HepG2 (cell line): ENCODE data around the gene SNRNP25. TPM values are rescaled to one million over a fixed set of nuclear protein-coding genes. Genes with fewer than 3 reads are reported as not detected.

ENCODE experiments used
- EED ChIP-seq: sonication (generic); formaldehyde crosslinking; IDR thresholded peaks from 2 replicates; pipeline ENCODE4 v1.5.0; 2020; ENCODE audit warnings: mild to moderate bottlenecking, missing genetic modification reagents
- MEF2D ChIP-seq: sonication (generic); formaldehyde crosslinking; IDR thresholded peaks from 2 replicates; pipeline ENCODE4 v1.5.1; 2020; ENCODE audit warnings: mild to moderate bottlenecking, missing genetic modification reagents
- RAD51 ChIP-seq: fragments of 450-650 bp; IDR thresholded peaks from 2 replicates; pipeline ENCODE4 v1.6.1; 2016; ENCODE audit warnings: borderline replicate concordance
- THAP11 ChIP-seq: IDR thresholded peaks from 2 replicates; pipeline ENCODE4 v1.6.1; 2016; ENCODE audit warnings: missing biosample characterization, missing genetic modification reagents
- THAP7 ChIP-seq: sonication (generic); formaldehyde crosslinking; IDR thresholded peaks from 2 replicates; pipeline ENCODE4 v1.8.1; 2023; ENCODE audit warnings: mild to moderate bottlenecking, missing genetic modification reagents
- THRA ChIP-seq: sonication (generic); formaldehyde crosslinking; IDR thresholded peaks from 2 replicates; pipeline ENCODE4 v1.4.0; 2020; ENCODE audit warnings: missing genetic modification reagents, borderline replicate concordance
- ZBTB46 ChIP-seq: sonication (generic); formaldehyde crosslinking; IDR thresholded peaks from 2 replicates; pipeline ENCODE4 v1.4.0; 2020; ENCODE audit warnings: mild to moderate bottlenecking, missing genetic modification reagents, borderline replicate concordance
- ZNF501 ChIP-seq: sonication (generic); formaldehyde crosslinking; IDR thresholded peaks from 2 replicates; pipeline ENCODE4 v1.5.1; 2020; ENCODE audit warnings: mild to moderate bottlenecking, moderate library complexity, missing genetic modification reagents
- ZNF547 ChIP-seq: sonication (generic); formaldehyde crosslinking; IDR thresholded peaks from 2 replicates; pipeline ENCODE4 v1.5.1; 2020; ENCODE audit warnings: mild to moderate bottlenecking, missing genetic modification reagents
- ZNF558 ChIP-seq: sonication (generic); formaldehyde crosslinking; IDR thresholded peaks from 2 replicates; pipeline ENCODE4 v1.9.0; 2022; ENCODE audit warnings: mild to moderate bottlenecking, missing genetic modification reagents, borderline replicate concordance
- ZNF572 ChIP-seq: sonication (generic); formaldehyde crosslinking; IDR thresholded peaks from 2 replicates; pipeline ENCODE4 v1.5.1; 2020; ENCODE audit warnings: mild to moderate bottlenecking, missing genetic modification reagents
- ZNF597 ChIP-seq: sonication (generic); formaldehyde crosslinking; IDR thresholded peaks from 2 replicates; pipeline ENCODE4 v1.5.0; 2020; ENCODE audit warnings: missing genetic modification reagents
- polyA plus RNA-seq, 8 experiments: library from polyadenylated mRNA; depleted of rRNA in 3 of 8; stranded (reverse) in 7 of 8; unstranded in 1 of 8; fragments of >200 nt; fragmentation: Illumina TruSeq in 4 of 8; extraction: Trizol in 4 of 8; gene quantifications; 2 replicates each; pipeline versions ENCODE4 v1.2.1 to v1.2.3, GENCODE V29; 2011 to 2016; ENCODE audit warnings: low read depth in 4 of 8, missing spikeins in 1 of 8, mixed read lengths in 1 of 8; ENCODE audit not compliant: insufficient read depth in 1 of 8
- total RNA-seq, 5 experiments: library from RNA; depleted of rRNA; stranded (reverse); fragments of >200 nt; fragmentation: Illumina TruSeq; extraction: Trizol; gene quantifications; 2 replicates each; pipeline ENCODE4 v1.2.3, GENCODE V29; 2016; ENCODE audit warnings: low read depth in 1 of 5
- TF ChIP-seq, protein P1 (sequence below), 2 experiments: sonication (generic) in 1 of 2; formaldehyde crosslinking in 1 of 2; IDR thresholded peaks; 2 replicates each; pipeline versions ENCODE4 v1.6.1 to v1.9.0; 2014 to 2022; ENCODE audit warnings: antibody characterized with exemption in 1 of 2, borderline replicate concordance in 1 of 2, inconsistent platforms in 1 of 2, low read depth in 1 of 2, missing genetic modification reagents in 1 of 2
- TF ChIP-seq, protein P2 (sequence below): sonication (generic); formaldehyde crosslinking; IDR thresholded peaks from 2 replicates; pipeline ENCODE4 v1.9.0; 2021; ENCODE audit warnings: missing genetic modification reagents, mild to moderate bottlenecking, borderline replicate concordance

Gene SNRNP25
- total and polyA plus RNA-seq, 2 of the 13 experiments (the other 11 are each of a cell fraction or from before 2014, with no cell fraction given): 34.1 to 97.4 TPM

- no peak for TF ChIP-seq ZBTB46
- TF ChIP-seq RAD51: no peak
- TF ChIP-seq ZNF597 (CRISPR knock-in tag): no peak
- no peak for TF ChIP-seq ZNF558
- TF ChIP-seq THAP7 (CRISPR knock-in tag): peak; percentile 14; the same call in 1 of the 2 replicates
- peak; percentile 12; the same call in 1 of the 2 replicates for TF ChIP-seq ZNF501
- no peak for TF ChIP-seq ZNF572
- TF ChIP-seq, protein P1, sequence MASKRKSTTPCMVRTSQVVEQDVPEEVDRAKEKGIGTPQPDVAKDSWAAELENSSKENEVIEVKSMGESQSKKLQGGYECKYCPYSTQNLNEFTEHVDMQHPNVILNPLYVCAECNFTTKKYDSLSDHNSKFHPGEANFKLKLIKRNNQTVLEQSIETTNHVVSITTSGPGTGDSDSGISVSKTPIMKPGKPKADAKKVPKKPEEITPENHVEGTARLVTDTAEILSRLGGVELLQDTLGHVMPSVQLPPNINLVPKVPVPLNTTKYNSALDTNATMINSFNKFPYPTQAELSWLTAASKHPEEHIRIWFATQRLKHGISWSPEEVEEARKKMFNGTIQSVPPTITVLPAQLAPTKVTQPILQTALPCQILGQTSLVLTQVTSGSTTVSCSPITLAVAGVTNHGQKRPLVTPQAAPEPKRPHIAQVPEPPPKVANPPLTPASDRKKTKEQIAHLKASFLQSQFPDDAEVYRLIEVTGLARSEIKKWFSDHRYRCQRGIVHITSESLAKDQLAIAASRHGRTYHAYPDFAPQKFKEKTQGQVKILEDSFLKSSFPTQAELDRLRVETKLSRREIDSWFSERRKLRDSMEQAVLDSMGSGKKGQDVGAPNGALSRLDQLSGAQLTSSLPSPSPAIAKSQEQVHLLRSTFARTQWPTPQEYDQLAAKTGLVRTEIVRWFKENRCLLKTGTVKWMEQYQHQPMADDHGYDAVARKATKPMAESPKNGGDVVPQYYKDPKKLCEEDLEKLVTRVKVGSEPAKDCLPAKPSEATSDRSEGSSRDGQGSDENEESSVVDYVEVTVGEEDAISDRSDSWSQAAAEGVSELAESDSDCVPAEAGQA (IDR thresholded peaks at IDR 0.05; ENCODE audit: low read depth): no peak
- TF ChIP-seq, protein P1 (CRISPR knock-in tag; IDR thresholded peaks at IDR 0.05; ENCODE audit: borderline replicate concordance): no peak
- TF ChIP-seq ZNF547 (CRISPR knock-in tag): peak; percentile 26; the same call in 1 of the 2 replicates
- TF ChIP-seq MEF2D: peak; percentile 56; the same call in 1 of the 2 replicates
- TF ChIP-seq THRA (CRISPR knock-in tag): no peak
- TF ChIP-seq THAP11: no peak
- TF ChIP-seq EED (CRISPR knock-in tag): no peak
- TF ChIP-seq, protein P2, sequence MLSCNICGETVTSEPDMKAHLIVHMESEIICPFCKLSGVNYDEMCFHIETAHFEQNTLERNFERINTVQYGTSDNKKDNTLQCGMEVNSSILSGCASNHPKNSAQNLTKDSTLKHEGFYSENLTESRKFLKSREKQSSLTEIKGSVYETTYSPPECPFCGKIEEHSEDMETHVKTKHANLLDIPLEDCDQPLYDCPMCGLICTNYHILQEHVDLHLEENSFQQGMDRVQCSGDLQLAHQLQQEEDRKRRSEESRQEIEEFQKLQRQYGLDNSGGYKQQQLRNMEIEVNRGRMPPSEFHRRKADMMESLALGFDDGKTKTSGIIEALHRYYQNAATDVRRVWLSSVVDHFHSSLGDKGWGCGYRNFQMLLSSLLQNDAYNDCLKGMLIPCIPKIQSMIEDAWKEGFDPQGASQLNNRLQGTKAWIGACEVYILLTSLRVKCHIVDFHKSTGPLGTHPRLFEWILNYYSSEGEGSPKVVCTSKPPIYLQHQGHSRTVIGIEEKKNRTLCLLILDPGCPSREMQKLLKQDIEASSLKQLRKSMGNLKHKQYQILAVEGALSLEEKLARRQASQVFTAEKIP (CRISPR knock-in tag): no peak
Measured at GRCh38 chr16:76535-77272, 23.1 kb downstream of the SNRNP25 start (continued).
